ENCODE measurements around the gene GAS2L2. TPM values are rescaled to one million over a fixed set of nuclear protein-coding genes. Genes with fewer than 3 reads are reported as not detected.

Gene GAS2L2
- total RNA-seq, 4 donors from 2014 or later, result not detected

- DNase-seq, result no peak
- no peaks in the 10 kb centered on the region for H3K27me3 ChIP-seq
- H3K27ac ChIP-seq, result no peak overlapping the region
- peaks cover 0 to 20% of the 10 kb centered on the region in 2 donors for H3K36me3 ChIP-seq
- no peaks in the 10 kb centered on the region for H3K9me3 ChIP-seq
- peaks cover 17 to 35% of the 10 kb centered on the region in 2 donors for H3K4me1 ChIP-seq
- WGBS, 2 donors, result 51 to 58% methylated on average over 7 of the region's 7 CpGs
- no peak for TF ChIP-seq POLR2A (IDR thresholded peaks at IDR 0.05)
- H3K4me3 ChIP-seq (replicated peaks in 1 of 3), result no peak overlapping the region
- intact Hi-C loops (cut with DNase I), result no loop called here
Observed at GRCh38 chr17:35713069-35713728, 39.8 kb downstream of the GAS2L2 start.

- H3K4me1 ChIP-seq, result peaks cover 2 to 14% of the 10 kb centered on the region in 2 donors
- no peaks in the 10 kb centered on the region for H3K27me3 ChIP-seq
- TF ChIP-seq CTCF (IDR thresholded peaks at IDR 0.05), result no peak
- no peak for TF ChIP-seq POLR2A (IDR thresholded peaks at IDR 0.05)
- H3K4me3 ChIP-seq (replicated peaks in 1 of 3), result no peak overlapping the region
- WGBS, 2 donors, result 92 to 97% methylated on average over 2 of the region's 2 CpGs
- H3K36me3 ChIP-seq, result peaks cover 0 to 20% of the 10 kb centered on the region in 2 donors
- no peak overlapping the region for H3K27ac ChIP-seq
- intact Hi-C loops (cut with DNase I), result no loop called here
- H3K9me3 ChIP-seq, result no peaks in the 10 kb centered on the region
- no peak for DNase-seq
Observed at GRCh38 chr17:35710950-35711349, 42.1 kb downstream of the GAS2L2 start.

- H3K27ac ChIP-seq, result no peak overlapping the region
- no peak overlapping the region for H3K4me3 ChIP-seq (replicated peaks in 1 of 3)
- no peak for DNase-seq
- H3K4me1 ChIP-seq, result peaks cover 2 to 5% of the 10 kb centered on the region in 2 donors
- intact Hi-C loops (cut with DNase I), result no loop called here
- WGBS, 2 donors, result 82 to 90% methylated on average over 3 of the region's 3 CpGs
- TF ChIP-seq CTCF (IDR thresholded peaks at IDR 0.05) (no peak), POLR2A (IDR thresholded peaks at IDR 0.05) (no peak)
- no peaks in the 10 kb centered on the region for H3K27me3 ChIP-seq
- no peaks in the 10 kb centered on the region for H3K9me3 ChIP-seq
- H3K36me3 ChIP-seq, result peaks cover 0 to 20% of the 10 kb centered on the region in 2 donors
Observed at GRCh38 chr17:35709874-35710273, 43.2 kb downstream of the GAS2L2 start.

GRCh38 chr17:35708951-35709350 is 44.1 kb downstream of the GAS2L2 start:
- H3K27me3 ChIP-seq, result no peaks in the 10 kb centered on the region

GRCh38 chr17:35708149-35708548 is 44.9 kb downstream of the GAS2L2 start:
- no peak for DNase-seq
- Histone ChIP-seq H3K27ac (no peak overlapping the region), H3K4me1 (peaks cover 0 to 1% of the 10 kb centered on the region in 2 donors), H3K9me3 (no peaks in the 10 kb centered on the region), H3K4me3 (replicated peaks in 1 of 3) (no peak overlapping the region), H3K36me3 (peaks cover 0 to 20% of the 10 kb centered on the region in 2 donors), H3K27me3 (no peaks in the 10 kb centered on the region)
- intact Hi-C loops (cut with DNase I), result no loop called here
- WGBS, 2 donors, result 81 to 85% methylated on average over 3 of the region's 3 CpGs
- no peak for TF ChIP-seq POLR2A (IDR thresholded peaks at IDR 0.05)
- no peak for TF ChIP-seq CTCF (IDR thresholded peaks at IDR 0.05)

More at GRCh38 chr17:35708951-35709350, 44.1 kb downstream of the GAS2L2 start:
- H3K27ac ChIP-seq, result no peak overlapping the region
- intact Hi-C loops (cut with DNase I), result no loop called here
- H3K36me3 ChIP-seq, result peaks cover 0 to 20% of the 10 kb centered on the region in 2 donors
- peaks cover 2 to 5% of the 10 kb centered on the region in 2 donors for H3K4me1 ChIP-seq
- no peaks in the 10 kb centered on the region for H3K9me3 ChIP-seq
- H3K4me3 ChIP-seq (replicated peaks in 1 of 3), result no peak overlapping the region
- WGBS, 2 donors, result 71 to 85% methylated on average over 3 of the region's 3 CpGs
- no peak for DNase-seq
- TF ChIP-seq POLR2A (IDR thresholded peaks at IDR 0.05), result no peak
- no peak for TF ChIP-seq CTCF (IDR thresholded peaks at IDR 0.05)

Measured in thyroid gland (tissue), 4 donors.